ENCODE results near the gene SPANXN5.
"Not testable (repeated sequence)": the region's sequence is repeated elsewhere in the genome, so short reads cannot be mapped to it uniquely, and the experiment has no call there.

SPANXN5 gene

DNA sequence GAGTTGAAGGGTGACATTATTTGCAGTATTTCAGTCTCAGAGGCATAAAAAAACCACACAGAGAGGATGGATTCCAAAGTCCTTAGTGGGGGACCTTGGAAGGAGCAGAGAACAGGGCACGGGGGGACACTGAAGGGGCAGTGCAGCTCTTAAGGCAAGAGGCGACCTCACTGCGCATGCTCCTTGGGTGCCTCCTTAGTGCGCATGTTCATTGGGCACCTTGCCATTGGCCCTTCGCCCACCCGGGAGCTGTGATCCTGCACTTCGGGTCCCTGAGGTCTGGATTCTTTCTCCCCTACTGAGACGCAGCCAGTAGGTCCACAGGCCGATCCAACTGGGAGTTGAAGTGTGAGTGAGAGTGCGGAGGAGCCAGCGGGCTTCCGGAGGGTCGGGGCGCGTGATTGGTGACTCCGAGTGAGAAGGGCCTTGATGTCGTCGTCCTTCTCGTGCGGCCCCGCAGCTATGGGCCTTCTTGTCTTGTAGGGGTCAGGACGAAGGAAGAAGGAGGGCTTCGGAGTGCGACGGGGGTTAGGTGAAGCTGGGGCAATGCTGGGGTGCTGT is 13.9 kb upstream of the SPANXN5 start, which contains the start of gene XAGE5:
XAGE5 (plus strand) TSS at position 223 of the 561 bp plus-strand sequence. CDS start 1,280 bp downstream, outside the sequence.
- H3K4me3 ChIP-seq (ENCODE audit: low read depth, low read length): no peak within 1 kb of the TSS
- TF ChIP-seq, protein P1, sequence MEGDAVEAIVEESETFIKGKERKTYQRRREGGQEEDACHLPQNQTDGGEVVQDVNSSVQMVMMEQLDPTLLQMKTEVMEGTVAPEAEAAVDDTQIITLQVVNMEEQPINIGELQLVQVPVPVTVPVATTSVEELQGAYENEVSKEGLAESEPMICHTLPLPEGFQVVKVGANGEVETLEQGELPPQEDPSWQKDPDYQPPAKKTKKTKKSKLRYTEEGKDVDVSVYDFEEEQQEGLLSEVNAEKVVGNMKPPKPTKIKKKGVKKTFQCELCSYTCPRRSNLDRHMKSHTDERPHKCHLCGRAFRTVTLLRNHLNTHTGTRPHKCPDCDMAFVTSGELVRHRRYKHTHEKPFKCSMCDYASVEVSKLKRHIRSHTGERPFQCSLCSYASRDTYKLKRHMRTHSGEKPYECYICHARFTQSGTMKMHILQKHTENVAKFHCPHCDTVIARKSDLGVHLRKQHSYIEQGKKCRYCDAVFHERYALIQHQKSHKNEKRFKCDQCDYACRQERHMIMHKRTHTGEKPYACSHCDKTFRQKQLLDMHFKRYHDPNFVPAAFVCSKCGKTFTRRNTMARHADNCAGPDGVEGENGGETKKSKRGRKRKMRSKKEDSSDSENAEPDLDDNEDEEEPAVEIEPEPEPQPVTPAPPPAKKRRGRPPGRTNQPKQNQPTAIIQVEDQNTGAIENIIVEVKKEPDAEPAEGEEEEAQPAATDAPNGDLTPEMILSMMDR (IDR thresholded peaks at IDR 0.05; ENCODE audit: insufficient read depth, low read length, missing control alignments): no peak
- ChIA-PET CTCF (no interaction called here), POLR2A (no interaction called here)
- no peak for DNase-seq (ENCODE audit: low read depth, low spot score)

DNA sequence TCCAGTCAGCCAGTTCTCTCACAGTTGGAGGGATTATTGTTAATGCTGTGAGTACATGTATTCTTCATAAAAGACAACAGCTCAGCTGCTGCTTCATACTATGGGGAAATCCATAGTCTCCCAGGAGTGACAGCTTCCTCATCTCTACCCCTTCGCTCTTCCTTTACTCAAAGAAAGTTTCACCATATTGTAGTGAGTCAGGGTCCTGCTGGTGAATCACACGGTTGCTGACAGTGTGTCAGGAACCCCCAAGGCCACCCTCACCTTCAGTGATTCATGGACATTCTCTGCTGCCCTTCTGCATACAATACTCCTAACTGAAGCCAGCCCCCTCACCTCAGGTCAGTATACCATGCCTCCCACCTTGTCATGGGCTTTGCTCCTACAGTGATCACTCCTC is 7.6 kb upstream of the SPANXN5 start:
- DNase-seq (ENCODE audit: low read depth, low spot score); POLR2A ChIA-PET; H3K4me3 ChIP-seq (ENCODE audit: low read depth, low read length); CTCF ChIA-PET: not testable (repeated sequence)

DNA sequence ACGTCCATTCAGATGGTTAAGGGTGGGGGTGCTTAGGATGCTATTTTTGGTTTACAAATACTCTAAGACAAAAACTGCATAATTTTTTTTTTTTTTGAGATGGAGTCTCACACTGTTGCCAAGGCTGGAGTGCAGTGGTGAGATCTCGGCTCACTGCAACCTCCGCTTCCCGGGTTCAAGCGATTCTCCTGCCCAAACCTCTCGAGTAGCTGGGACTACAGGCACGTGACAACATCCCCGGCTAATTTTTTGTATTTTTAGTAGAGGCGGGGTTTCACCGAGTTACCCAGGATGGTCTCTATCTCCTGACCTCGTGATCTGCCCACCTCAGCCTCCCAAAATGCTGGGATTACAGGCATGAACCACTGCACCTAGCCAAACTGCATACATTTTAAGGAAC is 23.7 kb downstream of the SPANXN5 start:
- H3K4me3 ChIP-seq (ENCODE audit: low read depth, low read length); CTCF ChIA-PET; DNase-seq (ENCODE audit: low read depth, low spot score); POLR2A ChIA-PET: not testable (repeated sequence)

DNA sequence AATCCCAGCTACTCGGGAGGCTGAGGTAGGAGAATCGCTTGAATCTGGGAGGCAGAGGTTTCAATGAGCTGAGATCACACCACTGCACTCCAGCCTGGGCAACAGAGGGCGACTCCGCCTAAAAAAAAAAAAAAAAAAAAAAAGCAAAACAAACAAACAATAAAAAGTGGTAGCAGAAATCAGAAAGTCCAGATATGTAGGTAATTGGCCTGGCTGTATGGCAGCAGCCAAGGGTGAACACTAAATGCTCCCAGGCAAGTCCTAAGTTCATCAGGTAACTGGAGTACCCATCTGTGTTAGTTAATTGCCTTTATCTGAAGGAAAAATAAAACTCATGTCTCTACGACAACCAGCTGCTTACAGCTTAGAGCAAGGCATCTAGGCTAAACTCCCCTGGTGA is 31.2 kb downstream of the SPANXN5 start:
- not testable (repeated sequence) for H3K4me3 ChIP-seq (ENCODE audit: low read depth, low read length)

GRCh38 chrX:52750952-52751351 is 46.3 kb downstream of the SPANXN5 start, which contains the start of gene SSX2B:
Gene SSX2B, plus strand, starts transcription at chrX:52751252. Its CDS starts 1,429 bp downstream, at chrX:52752681.
- DNase-seq (ENCODE audit: low read depth, low spot score); H3K4me3 ChIP-seq (ENCODE audit: low read depth, low read length); CTCF ChIA-PET; POLR2A ChIA-PET: not testable (repeated sequence)

More for the DNA sequence above, 31.2 kb downstream of the SPANXN5 start:
- CTCF ChIA-PET; POLR2A ChIA-PET; DNase-seq (ENCODE audit: low read depth, low spot score): not testable (repeated sequence)
